ENCODE results near the gene IQCE.

IQCE gene

GRCh38 chr7:2633538-2634266 is 74.9 kb downstream of the IQCE start:
- peak; percentile 75 for DNase-seq (ENCODE audit: low read depth)

DNA sequence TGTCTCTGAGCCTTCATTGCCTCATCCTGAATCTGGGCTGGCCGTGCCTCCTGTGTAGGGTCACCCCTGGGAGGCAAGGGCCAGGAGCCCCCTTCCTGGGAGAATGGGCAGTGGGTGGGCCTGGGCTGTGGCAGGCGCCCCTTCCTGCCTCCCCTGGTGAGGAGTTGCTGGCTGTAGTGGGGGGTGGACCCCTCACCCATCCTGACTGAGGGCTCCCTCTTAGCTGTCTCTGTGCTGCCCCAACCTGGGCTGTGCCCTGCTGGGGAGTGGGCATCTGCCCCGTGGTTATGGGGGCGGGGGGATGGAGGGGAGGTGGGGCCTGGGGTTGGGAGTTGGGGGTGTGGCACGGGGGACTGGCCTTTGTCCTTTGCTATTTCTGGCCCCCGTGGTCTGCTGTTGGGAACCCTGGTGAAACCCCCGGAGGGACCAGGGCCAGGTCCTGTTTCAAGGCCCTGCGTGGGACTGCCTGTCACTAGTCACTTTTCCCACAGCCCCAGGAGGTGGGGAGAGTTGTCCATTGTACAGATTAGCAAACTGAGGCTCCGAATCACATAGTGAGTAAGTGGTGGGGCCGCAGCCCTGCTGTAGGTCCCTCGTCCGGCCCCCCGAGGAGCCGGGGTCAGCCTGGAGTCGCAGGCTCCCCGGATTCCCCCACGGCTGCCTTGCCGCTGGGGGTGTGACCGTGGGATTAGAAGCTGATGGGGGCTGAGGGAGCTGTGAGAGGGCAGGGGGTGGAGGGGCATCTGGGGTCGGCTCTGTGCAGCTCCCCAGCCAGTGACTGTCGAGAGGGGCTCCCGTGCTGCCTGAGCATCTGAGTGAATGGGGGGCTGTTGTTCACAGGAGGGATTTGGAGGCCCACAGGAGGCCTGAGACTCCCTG is 75.7 kb downstream of the IQCE start:
- DNase-seq (ENCODE audit: low read depth), result no peak

GRCh38 chr7:2635148-2635668 is 76.4 kb downstream of the IQCE start:
- DNase-seq (ENCODE audit: low read depth), result no peak

DNA sequence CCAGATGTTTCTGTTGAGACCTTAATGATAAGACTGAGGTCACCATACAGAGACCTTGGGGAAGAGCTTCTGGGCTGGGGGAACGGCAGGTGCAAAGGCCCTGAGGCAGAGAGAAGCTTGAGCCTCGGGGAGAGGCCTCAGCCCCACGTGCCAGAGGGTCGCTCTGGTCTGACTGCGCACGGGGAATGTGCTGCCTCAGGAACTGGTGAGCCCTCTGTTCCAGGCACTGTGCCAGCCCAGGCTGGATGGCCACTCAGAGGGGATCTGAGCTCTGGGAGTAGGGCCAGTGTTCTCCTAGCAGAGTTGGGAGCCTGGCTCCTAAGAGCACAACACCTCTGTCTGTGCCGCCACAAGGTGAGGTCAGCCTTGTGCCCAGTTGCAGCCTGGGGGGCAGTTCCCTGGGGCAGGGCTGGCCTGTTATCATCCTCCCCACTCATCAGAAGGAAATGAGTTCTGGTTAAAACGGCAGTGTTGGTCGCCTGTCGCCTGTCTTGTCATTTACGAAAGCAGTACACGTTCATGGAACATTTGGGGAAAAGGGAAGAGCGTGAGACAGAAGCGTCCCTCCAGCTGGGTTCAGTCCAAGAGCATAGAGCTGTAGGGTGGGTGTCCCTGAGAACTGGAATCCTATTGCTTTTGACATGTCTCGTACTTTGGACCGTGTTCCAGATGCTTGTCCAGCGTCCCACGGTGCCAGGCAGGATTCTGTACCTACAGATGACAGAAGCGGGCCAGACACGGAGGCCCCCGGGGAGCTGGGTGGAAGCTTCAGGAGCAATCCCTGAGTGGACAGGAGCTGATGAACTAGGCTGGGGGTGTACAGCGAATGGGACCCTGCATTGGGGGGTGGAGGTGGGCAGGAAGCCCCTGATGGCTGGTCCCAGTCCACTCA is 77.3 kb downstream of the IQCE start:
- peak; percentile 47 for DNase-seq (ENCODE audit: low read depth)

GRCh38 chr7:2637066-2637471 is 78.3 kb downstream of the IQCE start:
- no peak for DNase-seq (ENCODE audit: low read depth)

- DNase-seq (ENCODE audit: low read depth), result no peak
Observed at GRCh38 chr7:2637505-2638223, 78.9 kb downstream of the IQCE start.

DNA sequence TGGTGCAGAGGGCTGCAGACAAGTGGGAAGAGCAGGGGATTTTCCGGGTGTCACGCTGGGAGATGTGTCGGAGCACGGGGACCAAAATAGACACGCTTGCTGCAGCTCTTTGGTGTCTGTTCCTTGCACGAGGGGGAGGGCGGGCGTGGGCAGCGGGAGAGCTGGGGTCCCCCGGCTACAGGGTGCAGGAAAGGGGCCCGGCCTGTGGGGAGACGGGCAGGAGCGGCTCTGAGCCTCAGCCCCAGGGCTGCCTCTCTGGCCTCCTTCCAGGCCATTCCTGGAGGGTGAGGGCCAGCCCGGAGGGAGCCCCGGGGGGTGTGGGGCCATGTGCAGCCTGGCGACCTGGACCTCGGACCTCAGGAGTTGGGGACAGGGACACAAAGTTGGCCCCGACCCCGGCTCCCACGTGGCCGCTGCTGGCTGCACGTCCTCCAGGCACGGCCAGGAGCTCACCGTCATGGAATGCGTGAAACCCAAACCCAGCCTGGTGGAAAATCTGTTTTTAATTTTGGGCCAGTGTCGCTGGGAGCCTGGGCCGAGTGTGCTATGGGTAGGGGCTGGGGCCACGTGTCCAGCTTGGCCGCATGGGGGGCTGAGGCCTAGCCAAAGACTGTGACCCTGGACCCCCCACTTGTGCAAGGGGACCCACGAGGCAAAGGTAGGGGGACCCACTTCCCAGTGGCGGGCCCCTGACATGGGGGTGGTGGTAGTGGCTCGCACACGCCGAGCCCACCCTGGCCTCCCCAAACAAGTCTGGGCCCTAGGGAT is 79.6 kb downstream of the IQCE start:
- DNase-seq (ENCODE audit: low read depth), result peak; percentile 35

- DNase-seq (ENCODE audit: low read depth), result no peak
Observed at GRCh38 chr7:2639181-2639681, 80.5 kb downstream of the IQCE start.

GRCh38 chr7:2639695-2640481 is 81.1 kb downstream of the IQCE start:
- DNase-seq (ENCODE audit: low read depth), result no peak

GRCh38 chr7:2640482-2640830 is 81.7 kb downstream of the IQCE start:
- no peak for DNase-seq (ENCODE audit: low read depth)

DNA sequence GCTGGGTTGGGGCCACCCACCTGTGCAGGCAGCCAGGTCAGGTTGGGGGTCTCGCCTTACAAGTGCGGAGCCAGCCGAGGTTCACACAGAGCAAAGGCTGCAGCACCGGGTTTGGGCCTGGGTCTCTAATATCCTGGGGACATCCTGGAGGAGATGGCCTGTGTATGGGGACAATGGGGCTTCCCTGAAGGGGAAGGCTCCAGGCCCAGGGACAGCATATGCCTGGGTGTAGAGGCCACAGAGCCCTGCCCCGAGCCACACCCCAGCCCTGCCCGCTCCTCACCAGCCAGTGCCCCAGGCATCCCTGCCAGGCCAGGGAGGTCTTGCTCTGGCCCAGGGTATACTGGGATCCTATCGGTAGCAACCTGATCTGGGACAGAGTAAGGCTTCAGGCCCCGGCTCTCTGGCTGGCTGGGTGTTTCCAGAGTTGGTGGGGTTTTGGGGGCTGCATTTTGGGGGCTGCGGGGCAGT is 82.1 kb downstream of the IQCE start:
- DNase-seq (ENCODE audit: low read depth), result no peak

DNA sequence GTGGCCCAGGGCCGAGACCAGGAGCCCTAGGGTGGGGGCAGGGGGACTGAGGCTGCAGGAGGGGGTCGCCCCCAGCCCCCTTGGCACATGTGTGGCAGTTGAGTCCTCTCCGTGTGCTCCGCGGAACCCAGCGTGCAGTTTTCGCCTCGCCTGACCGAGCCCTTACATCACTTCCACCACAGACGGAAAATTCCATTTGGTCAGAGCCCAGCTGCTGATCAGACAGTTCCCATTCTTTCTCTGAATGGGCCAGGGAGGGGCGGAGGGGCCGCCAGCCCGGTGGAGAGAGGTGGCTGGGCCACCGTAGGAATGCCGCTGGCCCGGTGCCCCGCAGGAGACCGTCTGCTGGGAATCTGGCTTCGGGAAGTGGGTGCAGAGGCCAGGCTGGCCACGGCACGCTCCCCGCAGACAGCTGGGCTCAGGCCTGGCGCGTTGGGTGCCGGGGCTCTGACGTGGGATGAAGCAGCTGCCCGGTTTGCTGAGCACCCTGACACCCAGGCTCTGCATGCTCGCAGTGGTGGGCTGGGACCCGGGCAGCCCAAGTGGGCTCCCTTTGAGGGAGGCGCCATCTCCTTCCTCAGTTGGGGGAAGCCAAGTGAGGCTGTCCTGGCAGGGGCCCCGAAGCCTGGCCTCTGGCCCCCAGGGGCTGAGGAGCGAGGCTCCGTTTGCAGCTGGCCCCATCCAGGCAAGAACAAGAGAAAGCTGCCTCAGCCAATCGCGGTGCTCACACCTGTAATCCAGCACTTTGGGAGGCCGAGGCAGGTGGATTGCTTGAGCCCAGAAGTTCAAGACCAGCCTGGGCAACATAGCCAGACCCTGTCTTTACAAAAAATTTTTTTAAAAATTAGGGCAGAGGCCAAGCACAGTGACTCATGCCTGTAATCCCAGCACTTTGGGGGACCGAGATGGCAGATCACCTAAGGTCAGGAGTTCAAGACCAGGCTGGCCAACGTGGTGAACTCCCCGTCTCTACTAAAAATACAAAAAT is 82.9 kb downstream of the IQCE start:
- peak; percentile 73 for DNase-seq (ENCODE audit: low read depth)

DNA sequence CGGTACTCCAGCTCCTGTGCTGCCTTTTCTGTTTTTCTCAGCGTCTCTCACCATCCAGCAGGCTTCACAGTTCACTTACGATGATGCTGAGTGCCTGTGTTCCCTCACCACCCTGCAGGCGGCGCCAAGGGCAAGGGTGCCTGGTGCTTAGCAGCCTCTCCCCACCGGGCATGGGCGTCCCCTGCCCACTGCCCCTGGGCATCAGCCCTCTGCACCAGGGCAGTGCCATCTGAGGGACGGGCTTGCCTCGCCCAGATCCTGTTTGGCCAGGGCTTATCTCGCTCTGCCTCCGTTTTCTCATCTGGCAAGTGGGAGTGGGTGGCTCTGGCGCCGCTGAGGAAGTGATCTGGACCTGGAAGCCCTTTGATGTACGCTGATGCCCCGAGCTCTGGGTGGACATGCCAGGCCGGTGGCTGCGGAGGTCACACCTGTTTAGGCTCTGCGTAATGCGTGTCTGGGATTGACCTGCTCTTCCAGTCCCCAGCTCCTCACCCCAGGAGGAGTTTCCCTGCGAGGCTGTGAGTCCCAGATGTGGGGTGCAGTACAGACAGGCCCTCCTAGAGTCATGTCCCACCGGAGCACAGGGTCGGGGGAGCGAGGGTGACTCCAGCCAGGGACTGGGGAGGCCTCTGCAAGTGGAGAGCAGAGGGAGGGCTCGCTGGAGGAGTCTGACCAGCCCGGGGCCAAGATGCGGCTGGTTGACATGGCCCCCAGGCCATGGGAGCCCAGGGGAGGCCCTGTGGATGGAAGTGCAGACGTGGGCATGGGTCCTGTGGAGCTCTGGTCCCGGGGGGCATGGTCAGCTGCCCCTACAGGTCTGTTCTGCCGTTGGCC is 84.8 kb downstream of the IQCE start:
- DNase-seq (ENCODE audit: low read depth), result no peak

DNA sequence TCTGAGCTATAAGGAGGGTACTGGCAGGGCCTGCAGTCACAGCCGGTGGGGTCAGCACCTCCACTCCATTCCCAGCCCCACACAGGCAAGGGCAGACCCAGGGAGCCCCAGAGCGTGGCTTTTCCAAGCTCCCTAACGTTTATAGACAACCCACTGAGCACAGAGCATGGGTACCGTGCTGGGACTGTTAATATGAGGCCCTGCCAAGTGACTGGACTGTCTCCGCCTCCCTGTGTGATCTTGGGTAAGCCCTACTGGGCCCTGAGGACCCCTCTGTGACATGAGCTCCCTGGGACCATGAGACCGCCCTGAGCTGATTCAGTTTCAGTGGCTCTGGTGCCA is 85.4 kb downstream of the IQCE start:
- no peak for DNase-seq (ENCODE audit: low read depth)

GRCh38 chr7:2644562-2645273 is 85.9 kb downstream of the IQCE start:
- no peak for DNase-seq (ENCODE audit: low read depth)

GRCh38 chr7:2645274-2645868 is 86.6 kb downstream of the IQCE start:
- no peak for DNase-seq (ENCODE audit: low read depth)

DNA sequence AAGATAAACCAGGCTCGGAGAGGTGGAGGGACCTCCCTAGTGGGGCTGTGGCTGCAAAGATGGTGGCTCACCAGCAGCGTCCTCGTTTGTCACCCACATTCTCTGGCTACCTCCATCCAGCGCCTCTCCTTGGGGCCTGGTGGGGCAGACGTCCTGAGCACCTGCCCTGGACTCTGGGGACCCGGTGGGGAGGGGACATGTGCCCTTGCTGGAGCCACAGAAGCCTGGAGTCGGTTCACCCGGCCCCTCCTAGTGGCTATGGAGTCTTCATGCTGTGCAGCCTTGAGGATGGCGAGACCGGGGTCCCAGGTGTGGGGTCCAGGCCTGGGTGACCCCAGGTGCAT is 87.5 kb downstream of the IQCE start:
- no peak for DNase-seq (ENCODE audit: low read depth)

Measured in fibroblast of the conjunctiva (primary cell).